GM12878 (cell line): ENCODE results near the gene PACS2.

Experiments used
- BACH1 ChIP-seq: fragments of 450-650 bp; IDR thresholded peaks from 2 replicates; pipeline ENCODE4 v1.6.1; 2017; ENCODE audit warnings: mild to moderate bottlenecking, borderline replicate concordance
- CBX3 ChIP-seq: fragments of 200-600 bp; sonication (generic); IDR thresholded peaks from 2 replicates; pipeline ENCODE4 v1.6.1; 2016; ENCODE audit warnings: low read depth, borderline replicate concordance
- EP300 ChIP-seq, 2 experiments: fragments of 150-350 bp in 1 of 2; IDR thresholded peaks; 2 replicates each; pipeline ENCODE4 v1.6.1; 2011 to 2012; ENCODE audit warnings: low read depth in 2 of 2, low read length in 2 of 2, borderline replicate concordance in 1 of 2, improper control_type of control experiment in 1 of 2, inconsistent platforms in 1 of 2; ENCODE audit not compliant: control insufficient read depth in 1 of 2
- JUND ChIP-seq: IDR thresholded peaks from 2 replicates; pipeline ENCODE4 v1.6.1; 2012; ENCODE audit warnings: low read depth, mild to moderate bottlenecking, low read length, improper control_type of control experiment, moderate library complexity
- POLR2A ChIP-seq: IDR thresholded peaks from 2 replicates; pipeline ENCODE4 v1.6.1; 2011; ENCODE audit warnings: low read depth, mild to moderate bottlenecking, low read length
- POLR2AphosphoS5 ChIP-seq: IDR thresholded peaks from 2 replicates; pipeline ENCODE4 v1.6.1; 2011; ENCODE audit warnings: mild to moderate bottlenecking, low read length, inconsistent platforms
- SUPT20H ChIP-seq: IDR thresholded peaks from 2 replicates; pipeline ENCODE4 v1.6.1; 2011; ENCODE audit warnings: low read depth, mild to moderate bottlenecking, low read length, moderate library complexity, borderline replicate concordance; ENCODE audit not compliant: control insufficient read depth
- TAF1 ChIP-seq: IDR thresholded peaks from 2 replicates; pipeline ENCODE4 v1.6.1; 2011; ENCODE audit warnings: mild to moderate bottlenecking, low read depth, low read length, borderline replicate concordance
- TF ChIP-seq, protein P1 (sequence below), 3 experiments: IDR thresholded peaks in 2 of 3; conservative IDR thresholded peaks in 1 of 3; 2 replicates each; pipeline ENCODE4 v1.5.1; 2011; ENCODE audit warnings: low read depth in 3 of 3, low read length in 3 of 3, mild to moderate bottlenecking in 3 of 3, control low read depth in 2 of 3, moderate library complexity in 2 of 3, inconsistent platforms in 1 of 3, mixed read lengths in 1 of 3; ENCODE audit not compliant: control insufficient read depth in 2 of 3, insufficient read depth in 1 of 3; ENCODE audit errors: extremely low read depth in 1 of 3
- TF ChIP-seq, protein P2 (sequence below): IDR thresholded peaks from 2 replicates; pipeline ENCODE4 v1.6.1; 2012; ENCODE audit warnings: low read length, inconsistent platforms

DNA sequence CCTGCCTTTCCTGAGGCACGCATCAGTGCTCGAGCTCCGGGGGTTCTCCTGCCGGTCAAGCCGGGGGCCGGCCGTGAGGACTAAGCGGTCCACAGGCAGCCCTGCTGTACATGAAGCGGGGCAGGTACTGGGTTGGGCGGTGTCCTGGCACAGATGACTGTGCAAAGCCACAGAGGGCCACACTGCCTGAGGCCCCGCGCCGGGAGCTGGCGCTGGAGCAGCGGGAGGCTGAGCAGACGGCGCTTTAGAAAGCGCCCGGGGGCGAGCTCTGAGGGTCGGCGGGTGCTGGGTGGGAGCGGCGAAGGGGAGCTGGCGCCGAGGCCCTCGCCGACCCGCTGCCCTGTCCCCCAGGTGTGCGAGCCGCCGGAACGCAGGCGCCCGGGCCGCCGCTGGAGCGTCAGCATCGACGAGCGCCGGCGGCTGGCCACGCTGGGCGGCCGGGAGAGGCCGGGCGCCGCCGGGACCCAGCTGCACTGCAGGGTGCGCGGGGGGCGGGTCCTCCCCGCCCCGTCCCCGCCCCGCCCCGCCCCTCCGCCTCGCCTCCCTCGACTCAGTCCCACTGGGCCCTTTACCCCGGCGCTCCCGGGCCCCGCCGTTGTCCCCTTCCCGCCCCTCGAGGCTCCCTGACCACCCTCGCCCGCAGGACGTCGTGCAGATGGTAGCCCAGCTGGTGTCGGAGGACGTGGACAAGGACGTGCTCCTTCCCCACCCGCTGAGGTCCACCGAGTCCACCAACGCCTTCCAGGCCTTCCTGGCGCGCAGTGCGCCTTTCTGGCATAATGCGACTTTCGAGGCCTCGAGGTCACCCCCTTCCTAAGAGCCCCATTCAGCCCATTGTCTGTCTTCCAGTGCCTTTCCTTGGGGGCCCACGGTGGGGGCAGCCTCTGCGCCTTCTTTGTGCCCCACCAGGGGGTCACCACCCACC is 96.7 kb downstream of the PACS2 start:
- TF ChIP-seq, protein P1, sequence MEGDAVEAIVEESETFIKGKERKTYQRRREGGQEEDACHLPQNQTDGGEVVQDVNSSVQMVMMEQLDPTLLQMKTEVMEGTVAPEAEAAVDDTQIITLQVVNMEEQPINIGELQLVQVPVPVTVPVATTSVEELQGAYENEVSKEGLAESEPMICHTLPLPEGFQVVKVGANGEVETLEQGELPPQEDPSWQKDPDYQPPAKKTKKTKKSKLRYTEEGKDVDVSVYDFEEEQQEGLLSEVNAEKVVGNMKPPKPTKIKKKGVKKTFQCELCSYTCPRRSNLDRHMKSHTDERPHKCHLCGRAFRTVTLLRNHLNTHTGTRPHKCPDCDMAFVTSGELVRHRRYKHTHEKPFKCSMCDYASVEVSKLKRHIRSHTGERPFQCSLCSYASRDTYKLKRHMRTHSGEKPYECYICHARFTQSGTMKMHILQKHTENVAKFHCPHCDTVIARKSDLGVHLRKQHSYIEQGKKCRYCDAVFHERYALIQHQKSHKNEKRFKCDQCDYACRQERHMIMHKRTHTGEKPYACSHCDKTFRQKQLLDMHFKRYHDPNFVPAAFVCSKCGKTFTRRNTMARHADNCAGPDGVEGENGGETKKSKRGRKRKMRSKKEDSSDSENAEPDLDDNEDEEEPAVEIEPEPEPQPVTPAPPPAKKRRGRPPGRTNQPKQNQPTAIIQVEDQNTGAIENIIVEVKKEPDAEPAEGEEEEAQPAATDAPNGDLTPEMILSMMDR (IDR thresholded peaks at IDR 0.05 in 2 of 3, conservative IDR thresholded peaks at IDR 0.05 in 1 of 3; ENCODE audit: control insufficient read depth in 2 of 3, extremely low read depth in 1 of 3, insufficient read depth in 1 of 3, low read depth in 3 of 3, low read length in 3 of 3): no peak
- no peak for TF ChIP-seq SUPT20H
- TF ChIP-seq, protein P2, sequence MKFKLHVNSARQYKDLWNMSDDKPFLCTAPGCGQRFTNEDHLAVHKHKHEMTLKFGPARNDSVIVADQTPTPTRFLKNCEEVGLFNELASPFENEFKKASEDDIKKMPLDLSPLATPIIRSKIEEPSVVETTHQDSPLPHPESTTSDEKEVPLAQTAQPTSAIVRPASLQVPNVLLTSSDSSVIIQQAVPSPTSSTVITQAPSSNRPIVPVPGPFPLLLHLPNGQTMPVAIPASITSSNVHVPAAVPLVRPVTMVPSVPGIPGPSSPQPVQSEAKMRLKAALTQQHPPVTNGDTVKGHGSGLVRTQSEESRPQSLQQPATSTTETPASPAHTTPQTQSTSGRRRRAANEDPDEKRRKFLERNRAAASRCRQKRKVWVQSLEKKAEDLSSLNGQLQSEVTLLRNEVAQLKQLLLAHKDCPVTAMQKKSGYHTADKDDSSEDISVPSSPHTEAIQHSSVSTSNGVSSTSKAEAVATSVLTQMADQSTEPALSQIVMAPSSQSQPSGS: no peak
- no peak for TF ChIP-seq BACH1
- no peak for TF ChIP-seq POLR2A
- no peak for TF ChIP-seq JUND
- TF ChIP-seq CBX3: no peak
- no peak for TF ChIP-seq POLR2AphosphoS5
- no peak for TF ChIP-seq TAF1
- TF ChIP-seq EP300 (IDR thresholded peaks at IDR 0.05; ENCODE audit: borderline replicate concordance in 1 of 2, control insufficient read depth in 1 of 2, low read depth in 2 of 2, low read length in 2 of 2): no peak
